Measurements from ENCODE around the gene SLC23A1. TPM values are rescaled to one million over a fixed set of nuclear protein-coding genes. Genes with fewer than 3 reads are reported as not detected.

The SLC23A1 gene
- total and polyA plus RNA-seq, 2 of the 13 experiments (the other 11 are each of a cell fraction or from before 2014, with no cell fraction given), result 6.0 to 6.6 TPM

DNA sequence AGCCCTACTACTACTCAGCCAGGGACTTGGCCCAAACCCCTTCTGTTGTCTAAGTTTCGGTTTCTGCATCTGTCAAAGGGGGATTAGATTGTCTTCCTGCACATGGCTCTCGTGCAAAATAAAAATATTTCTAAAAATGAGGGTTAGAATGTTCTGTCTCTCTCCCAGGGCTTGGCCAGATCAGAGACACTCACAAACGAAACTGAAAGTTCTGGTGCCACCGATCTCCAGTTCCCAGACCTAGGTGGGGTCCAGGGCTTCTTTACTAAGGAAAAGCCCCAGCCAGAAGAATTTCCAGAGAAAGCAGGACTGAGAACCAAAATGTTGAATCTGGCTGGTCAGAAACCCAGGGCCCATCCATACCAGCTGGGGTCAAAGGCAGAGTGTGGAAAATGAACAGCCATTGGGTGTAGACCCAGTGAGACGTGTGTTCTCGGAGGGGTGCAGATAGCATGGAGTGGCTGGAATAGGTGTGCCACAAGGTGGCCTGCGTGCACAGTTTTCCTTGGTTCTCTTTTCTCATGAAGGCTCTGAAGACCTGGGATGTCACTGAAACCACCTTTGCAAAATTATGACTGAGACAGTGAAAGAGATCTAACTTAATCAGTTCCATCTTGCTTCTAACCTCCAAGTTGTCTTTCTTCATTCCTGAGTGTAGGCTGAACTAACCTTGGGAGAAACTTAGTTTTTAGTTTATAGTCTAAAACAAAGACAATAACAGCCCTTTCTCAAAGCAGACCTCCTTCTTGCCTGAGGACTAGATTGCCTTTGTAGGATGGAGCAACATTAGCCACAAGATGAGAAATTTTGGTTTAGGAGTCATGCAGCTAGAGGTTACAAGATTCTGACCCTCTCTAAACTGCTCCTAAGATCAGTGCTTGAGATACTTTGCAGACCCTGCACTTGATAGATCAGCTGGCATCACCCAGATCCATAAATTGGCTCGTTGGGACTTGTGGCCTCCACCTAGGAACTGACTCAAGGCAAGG, 2.3 kb upstream of the SLC23A1 start (continued):
- TF ChIP-seq, protein P1, sequence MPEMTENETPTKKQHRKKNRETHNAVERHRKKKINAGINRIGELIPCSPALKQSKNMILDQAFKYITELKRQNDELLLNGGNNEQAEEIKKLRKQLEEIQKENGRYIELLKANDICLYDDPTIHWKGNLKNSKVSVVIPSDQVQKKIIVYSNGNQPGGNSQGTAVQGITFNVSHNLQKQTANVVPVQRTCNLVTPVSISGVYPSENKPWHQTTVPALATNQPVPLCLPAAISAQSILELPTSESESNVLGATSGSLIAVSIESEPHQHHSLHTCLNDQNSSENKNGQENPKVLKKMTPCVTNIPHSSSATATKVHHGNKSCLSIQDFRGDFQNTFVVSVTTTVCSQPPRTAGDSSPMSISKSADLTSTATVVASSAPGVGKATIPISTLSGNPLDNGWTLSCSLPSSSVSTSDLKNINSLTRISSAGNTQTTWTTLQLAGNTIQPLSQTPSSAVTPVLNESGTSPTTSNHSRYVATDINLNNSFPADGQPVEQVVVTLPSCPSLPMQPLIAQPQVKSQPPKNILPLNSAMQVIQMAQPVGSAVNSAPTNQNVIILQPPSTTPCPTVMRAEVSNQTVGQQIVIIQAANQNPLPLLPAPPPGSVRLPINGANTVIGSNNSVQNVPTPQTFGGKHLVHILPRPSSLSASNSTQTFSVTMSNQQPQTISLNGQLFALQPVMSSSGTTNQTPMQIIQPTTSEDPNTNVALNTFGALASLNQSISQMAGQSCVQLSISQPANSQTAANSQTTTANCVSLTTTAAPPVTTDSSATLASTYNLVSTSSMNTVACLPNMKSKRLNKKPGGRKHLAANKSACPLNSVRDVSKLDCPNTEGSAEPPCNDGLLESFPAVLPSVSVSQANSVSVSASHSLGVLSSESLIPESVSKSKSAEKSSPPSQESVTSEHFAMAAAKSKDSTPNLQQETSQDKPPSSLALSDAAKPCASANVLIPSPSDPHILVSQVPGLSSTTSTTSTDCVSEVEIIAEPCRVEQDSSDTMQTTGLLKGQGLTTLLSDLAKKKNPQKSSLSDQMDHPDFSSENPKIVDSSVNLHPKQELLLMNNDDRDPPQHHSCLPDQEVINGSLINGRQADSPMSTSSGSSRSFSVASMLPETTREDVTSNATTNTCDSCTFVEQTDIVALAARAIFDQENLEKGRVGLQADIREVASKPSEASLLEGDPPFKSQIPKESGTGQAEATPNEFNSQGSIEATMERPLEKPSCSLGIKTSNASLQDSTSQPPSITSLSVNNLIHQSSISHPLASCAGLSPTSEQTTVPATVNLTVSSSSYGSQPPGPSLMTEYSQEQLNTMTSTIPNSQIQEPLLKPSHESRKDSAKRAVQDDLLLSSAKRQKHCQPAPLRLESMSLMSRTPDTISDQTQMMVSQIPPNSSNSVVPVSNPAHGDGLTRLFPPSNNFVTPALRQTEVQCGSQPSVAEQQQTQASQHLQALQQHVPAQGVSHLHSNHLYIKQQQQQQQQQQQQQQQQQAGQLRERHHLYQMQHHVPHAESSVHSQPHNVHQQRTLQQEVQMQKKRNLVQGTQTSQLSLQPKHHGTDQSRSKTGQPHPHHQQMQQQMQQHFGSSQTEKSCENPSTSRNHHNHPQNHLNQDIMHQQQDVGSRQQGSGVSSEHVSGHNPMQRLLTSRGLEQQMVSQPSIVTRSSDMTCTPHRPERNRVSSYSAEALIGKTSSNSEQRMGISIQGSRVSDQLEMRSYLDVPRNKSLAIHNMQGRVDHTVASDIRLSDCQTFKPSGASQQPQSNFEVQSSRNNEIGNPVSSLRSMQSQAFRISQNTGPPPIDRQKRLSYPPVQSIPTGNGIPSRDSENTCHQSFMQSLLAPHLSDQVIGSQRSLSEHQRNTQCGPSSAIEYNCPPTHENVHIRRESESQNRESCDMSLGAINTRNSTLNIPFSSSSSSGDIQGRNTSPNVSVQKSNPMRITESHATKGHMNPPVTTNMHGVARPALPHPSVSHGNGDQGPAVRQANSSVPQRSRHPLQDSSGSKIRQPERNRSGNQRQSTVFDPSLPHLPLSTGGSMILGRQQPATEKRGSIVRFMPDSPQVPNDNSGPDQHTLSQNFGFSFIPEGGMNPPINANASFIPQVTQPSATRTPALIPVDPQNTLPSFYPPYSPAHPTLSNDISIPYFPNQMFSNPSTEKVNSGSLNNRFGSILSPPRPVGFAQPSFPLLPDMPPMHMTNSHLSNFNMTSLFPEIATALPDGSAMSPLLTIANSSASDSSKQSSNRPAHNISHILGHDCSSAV (CRISPR knock-in tag; IDR thresholded peaks at IDR 0.05; ENCODE audit: borderline replicate concordance), result no peak
- TF ChIP-seq NR0B2 (CRISPR knock-in tag; IDR thresholded peaks at IDR 0.05) (no peak), ATM (IDR thresholded peaks at IDR 0.05; ENCODE audit: borderline replicate concordance) (no peak), NR2C2 (CRISPR knock-in tag; IDR thresholded peaks at IDR 0.05; ENCODE audit: borderline replicate concordance) (peak; percentile 40; the same call in 1 of the 2 replicates), NFATC3 (CRISPR knock-in tag; IDR thresholded peaks at IDR 0.05) (no peak), ZBTB42 (CRISPR knock-in tag; IDR thresholded peaks at IDR 0.05) (no peak), ZNF790 (CRISPR knock-in tag; IDR thresholded peaks at IDR 0.05; ENCODE audit: borderline replicate concordance) (no peak), WIZ (CRISPR knock-in tag; IDR thresholded peaks at IDR 0.05) (no peak), ZNF296 (CRISPR knock-in tag; conservative IDR thresholded peaks at IDR 0.05) (no peak), FOXA3 (CRISPR knock-in tag; IDR thresholded peaks at IDR 0.05) (no peak), PHF20 (CRISPR knock-in tag; IDR thresholded peaks at IDR 0.05) (no peak), GLI4 (CRISPR knock-in tag; IDR thresholded peaks at IDR 0.05; ENCODE audit: borderline replicate concordance) (no peak), SSRP1 (CRISPR knock-in tag; IDR thresholded peaks at IDR 0.05) (no peak), MIXL1 (CRISPR knock-in tag; IDR thresholded peaks at IDR 0.05) (peak; percentile 69; the same call in 1 of the 2 replicates), CAMTA2 (CRISPR knock-in tag; IDR thresholded peaks at IDR 0.05; ENCODE audit: borderline replicate concordance) (no peak), SIN3A (IDR thresholded peaks at IDR 0.05; ENCODE audit: borderline replicate concordance, low read depth, low read length) (no peak)
- TF ChIP-seq, protein P2, sequence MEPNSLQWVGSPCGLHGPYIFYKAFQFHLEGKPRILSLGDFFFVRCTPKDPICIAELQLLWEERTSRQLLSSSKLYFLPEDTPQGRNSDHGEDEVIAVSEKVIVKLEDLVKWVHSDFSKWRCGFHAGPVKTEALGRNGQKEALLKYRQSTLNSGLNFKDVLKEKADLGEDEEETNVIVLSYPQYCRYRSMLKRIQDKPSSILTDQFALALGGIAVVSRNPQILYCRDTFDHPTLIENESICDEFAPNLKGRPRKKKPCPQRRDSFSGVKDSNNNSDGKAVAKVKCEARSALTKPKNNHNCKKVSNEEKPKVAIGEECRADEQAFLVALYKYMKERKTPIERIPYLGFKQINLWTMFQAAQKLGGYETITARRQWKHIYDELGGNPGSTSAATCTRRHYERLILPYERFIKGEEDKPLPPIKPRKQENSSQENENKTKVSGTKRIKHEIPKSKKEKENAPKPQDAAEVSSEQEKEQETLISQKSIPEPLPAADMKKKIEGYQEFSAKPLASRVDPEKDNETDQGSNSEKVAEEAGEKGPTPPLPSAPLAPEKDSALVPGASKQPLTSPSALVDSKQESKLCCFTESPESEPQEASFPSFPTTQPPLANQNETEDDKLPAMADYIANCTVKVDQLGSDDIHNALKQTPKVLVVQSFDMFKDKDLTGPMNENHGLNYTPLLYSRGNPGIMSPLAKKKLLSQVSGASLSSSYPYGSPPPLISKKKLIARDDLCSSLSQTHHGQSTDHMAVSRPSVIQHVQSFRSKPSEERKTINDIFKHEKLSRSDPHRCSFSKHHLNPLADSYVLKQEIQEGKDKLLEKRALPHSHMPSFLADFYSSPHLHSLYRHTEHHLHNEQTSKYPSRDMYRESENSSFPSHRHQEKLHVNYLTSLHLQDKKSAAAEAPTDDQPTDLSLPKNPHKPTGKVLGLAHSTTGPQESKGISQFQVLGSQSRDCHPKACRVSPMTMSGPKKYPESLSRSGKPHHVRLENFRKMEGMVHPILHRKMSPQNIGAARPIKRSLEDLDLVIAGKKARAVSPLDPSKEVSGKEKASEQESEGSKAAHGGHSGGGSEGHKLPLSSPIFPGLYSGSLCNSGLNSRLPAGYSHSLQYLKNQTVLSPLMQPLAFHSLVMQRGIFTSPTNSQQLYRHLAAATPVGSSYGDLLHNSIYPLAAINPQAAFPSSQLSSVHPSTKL (CRISPR knock-in tag; IDR thresholded peaks at IDR 0.05), result peak; percentile 58

All from HepG2 (cell line).